ENCODE data around the gene FAM187B. TPM values are rescaled to one million over a fixed set of nuclear protein-coding genes. Genes with fewer than 3 reads are reported as not detected.

The FAM187B gene
- total and polyA plus RNA-seq, 2 of the 4 experiments (the other 2 are of a cell fraction): not detected

DNA sequence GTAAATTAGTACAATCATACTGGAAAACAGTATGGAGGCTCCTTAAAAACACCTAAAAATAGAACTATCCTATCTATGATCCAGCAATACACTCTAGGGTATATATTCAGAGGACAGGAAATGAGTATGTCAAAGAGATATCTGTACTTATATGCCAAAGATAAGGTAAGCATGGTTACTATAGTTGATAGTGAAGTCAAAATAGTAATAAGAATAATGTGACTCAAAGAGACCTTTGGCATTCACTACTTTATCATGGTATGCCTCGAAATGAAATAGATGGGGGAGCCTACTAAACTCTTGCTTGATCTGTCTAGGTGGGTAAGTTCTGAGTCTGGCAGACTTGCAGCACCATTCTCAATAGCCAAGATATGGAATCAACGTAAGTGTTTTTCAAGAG, 43.7 kb downstream of the FAM187B start (continued):
- TF ChIP-seq RCOR1 (IDR thresholded peaks at IDR 0.05; ENCODE audit: insufficient replicate concordance, low read length): no peak

GRCh38 chr19:35184267-35184666, 44.3 kb downstream of the FAM187B start:
- Histone ChIP-seq H3K4me2 (ENCODE audit: low read depth, low read length) (no peak overlapping the region), H4K20me1 (ENCODE audit: insufficient read depth, low read length) (no peaks in the 10 kb centered on the region), H2BK20ac (ENCODE audit: low read depth, low read length) (no peak overlapping the region), H3K27ac (ENCODE audit: insufficient read depth, low read length) (no peak overlapping the region), H3K79me1 (ENCODE audit: low read depth in 1 of 2, low read length in 2 of 2) (no peaks in the 10 kb centered on the region), H3K18ac (ENCODE audit: low read depth, low read length) (no peak overlapping the region), H3K27me3 (ENCODE audit: control insufficient read depth, insufficient read depth, low read length) (peaks cover under 1% of the 10 kb centered on the region; the same call in 1 of the 2 replicates), H2BK5ac (ENCODE audit: low read depth, low read length, poor library complexity, severe bottlenecking) (no peak overlapping the region), H3K9me1 (ENCODE audit: insufficient read depth, low read length) (no peaks in the 10 kb centered on the region), H3K4me1 (ENCODE audit: control insufficient read depth, insufficient read depth, low read length) (no peaks in the 10 kb centered on the region), H4K91ac (ENCODE audit: insufficient read depth, low read depth, low read length) (no peak overlapping the region), H3K9ac (ENCODE audit: low read depth, low read length) (no peak overlapping the region), H3K4ac (ENCODE audit: low read depth, low read length) (no peak overlapping the region), H2AK5ac (ENCODE audit: low read depth, low read length) (no peak overlapping the region), H2BK15ac (ENCODE audit: low read depth, low read length) (no peak overlapping the region), H3K36me3 (ENCODE audit: control insufficient read depth, insufficient read depth, low read length) (no peaks in the 10 kb centered on the region), H4K8ac (ENCODE audit: low read depth in 2 of 2, low read length in 2 of 2) (no peak overlapping the region), H2AFZ (replicated peaks; ENCODE audit: low read length, poor library complexity) (no peak overlapping the region), H2AK9ac (replicated peaks; ENCODE audit: low read depth, low read length, poor library complexity) (no peak overlapping the region), H4K5ac (ENCODE audit: low read depth, low read length) (no peak overlapping the region), H3K14ac (replicated peaks; ENCODE audit: low read depth, low read length) (no peak overlapping the region), H2BK120ac (ENCODE audit: low read depth, low read length) (no peak overlapping the region), H3K56ac (ENCODE audit: extremely low read depth, insufficient read depth, low read length) (no peak overlapping the region), H3K4me3 (ENCODE audit: insufficient read depth, low read depth, low read length) (no peak overlapping the region), H3K9me3 (ENCODE audit: control insufficient read depth, insufficient read depth, low read length) (no peaks in the 10 kb centered on the region), H3K23ac (ENCODE audit: low read depth, low read length) (no peak overlapping the region)
- WGBS, 2 experiments (ENCODE audit: extremely low coverage in 2 of 2, insufficient read length in 1 of 2): no CpG with 5 or more reads among the region's 1 CpG
- no TSS peak for BruUV-seq (replicated peaks)
- in situ Hi-C loops (cut with MboI; ENCODE audit: low sequenced_read_pairs) (no loop called here), intact Hi-C loops (cut with micrococcal nuclease) (no loop called here), dilution Hi-C loops (cut with HindIII; ENCODE audit: low sequenced_read_pairs, unreplicated experiment) (no loop called here)
- no peak for DNase-seq
- no peak for ATAC-seq (ENCODE audit: low read depth)
- ChIA-PET POLR2A (ENCODE audit: unreplicated experiment) (no interaction called here), CTCF (interaction anchor here (0.6 kb wide), 1 partner anchor 15 kb away, joined by 3 read pairs; no protein-coding TSS in a partner anchor)
- TF ChIP-seq, protein P1, sequence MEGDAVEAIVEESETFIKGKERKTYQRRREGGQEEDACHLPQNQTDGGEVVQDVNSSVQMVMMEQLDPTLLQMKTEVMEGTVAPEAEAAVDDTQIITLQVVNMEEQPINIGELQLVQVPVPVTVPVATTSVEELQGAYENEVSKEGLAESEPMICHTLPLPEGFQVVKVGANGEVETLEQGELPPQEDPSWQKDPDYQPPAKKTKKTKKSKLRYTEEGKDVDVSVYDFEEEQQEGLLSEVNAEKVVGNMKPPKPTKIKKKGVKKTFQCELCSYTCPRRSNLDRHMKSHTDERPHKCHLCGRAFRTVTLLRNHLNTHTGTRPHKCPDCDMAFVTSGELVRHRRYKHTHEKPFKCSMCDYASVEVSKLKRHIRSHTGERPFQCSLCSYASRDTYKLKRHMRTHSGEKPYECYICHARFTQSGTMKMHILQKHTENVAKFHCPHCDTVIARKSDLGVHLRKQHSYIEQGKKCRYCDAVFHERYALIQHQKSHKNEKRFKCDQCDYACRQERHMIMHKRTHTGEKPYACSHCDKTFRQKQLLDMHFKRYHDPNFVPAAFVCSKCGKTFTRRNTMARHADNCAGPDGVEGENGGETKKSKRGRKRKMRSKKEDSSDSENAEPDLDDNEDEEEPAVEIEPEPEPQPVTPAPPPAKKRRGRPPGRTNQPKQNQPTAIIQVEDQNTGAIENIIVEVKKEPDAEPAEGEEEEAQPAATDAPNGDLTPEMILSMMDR (conservative IDR thresholded peaks at IDR 0.05; ENCODE audit: low read depth, low read length): no peak
- TF ChIP-seq MAZ (IDR thresholded peaks at IDR 0.05; ENCODE audit: borderline replicate concordance, low read depth, low read length) (no peak), MAFK (IDR thresholded peaks at IDR 0.05; ENCODE audit: low read depth, low read length) (no peak), ELK1 (IDR thresholded peaks at IDR 0.05; ENCODE audit: borderline replicate concordance, low read depth, low read length) (no peak), RFX5 (IDR thresholded peaks at IDR 0.05; ENCODE audit: low read depth, low read length) (no peak), RAD21 (IDR thresholded peaks at IDR 0.05; ENCODE audit: low read length) (no peak), BHLHE40 (IDR thresholded peaks at IDR 0.05; ENCODE audit: low read depth, low read length) (no peak), RCOR1 (IDR thresholded peaks at IDR 0.05; ENCODE audit: insufficient replicate concordance, low read length) (no peak)
- TF ChIP-seq, protein P2, sequence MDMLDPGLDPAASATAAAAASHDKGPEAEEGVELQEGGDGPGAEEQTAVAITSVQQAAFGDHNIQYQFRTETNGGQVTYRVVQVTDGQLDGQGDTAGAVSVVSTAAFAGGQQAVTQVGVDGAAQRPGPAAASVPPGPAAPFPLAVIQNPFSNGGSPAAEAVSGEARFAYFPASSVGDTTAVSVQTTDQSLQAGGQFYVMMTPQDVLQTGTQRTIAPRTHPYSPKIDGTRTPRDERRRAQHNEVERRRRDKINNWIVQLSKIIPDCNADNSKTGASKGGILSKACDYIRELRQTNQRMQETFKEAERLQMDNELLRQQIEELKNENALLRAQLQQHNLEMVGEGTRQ (IDR thresholded peaks at IDR 0.05; ENCODE audit: low read depth, low read length): no peak
